CD4-positive, CD25-positive, alpha-beta regulatory T cell (primary cell): Measurements from ENCODE around the gene IFT80. TPM values are rescaled to one million over a fixed set of nuclear protein-coding genes. Genes with fewer than 3 reads are reported as not detected.
"Not testable (repeated sequence)": the region's sequence is repeated elsewhere in the genome, so short reads cannot be mapped to it uniquely, and the experiment has no call there.

Experiments
- ATAC-seq, 2 donors: fragments of 150-1000 bp; cut with Tn5 transposase; one replicate each; pipeline ENCODE4 v1.10.0; 2021; ENCODE audit warnings: low read depth in 2 of 2, moderate number of reproducible peaks in 2 of 2, moderate library complexity in 1 of 2
- DNase-seq, 3 donors: peaks; one replicate each; pipeline versions ENCODE4 v3.0.0 to v3.0.0-alpha.2; 2012 to 2022; ENCODE audit warnings: mixed read lengths in 1 of 3
- H3K27ac ChIP-seq: one replicate; pipeline ENCODE4 v1.7.0; 2013; ENCODE audit warnings: mild to moderate bottlenecking, low read length; ENCODE audit not compliant: insufficient read depth, poor library complexity, severe bottlenecking
- H3K27me3 ChIP-seq: one replicate; pipeline ENCODE4 v1.7.0; 2013; ENCODE audit warnings: low read length; ENCODE audit not compliant: control insufficient read depth, insufficient read depth
- H3K36me3 ChIP-seq: one replicate; pipeline ENCODE4 v1.7.0; 2013; ENCODE audit warnings: mild to moderate bottlenecking, low read length, moderate library complexity; ENCODE audit not compliant: control insufficient read depth, insufficient read depth
- H3K4me1 ChIP-seq: 2 replicates; pipeline ENCODE4 v1.7.0; 2013; ENCODE audit warnings: mild to moderate bottlenecking, low read length; ENCODE audit not compliant: insufficient read depth, control insufficient read depth, poor library complexity, severe bottlenecking
- H3K4me3 ChIP-seq: one replicate; pipeline ENCODE4 v1.7.0; 2013; ENCODE audit warnings: low read depth, mild to moderate bottlenecking, low read length, moderate library complexity
- H3K9me3 ChIP-seq, 2 experiments: 1 replicate in 1 of 2; 2 replicates in 1 of 2; pipeline ENCODE4 v1.7.0; 2013; ENCODE audit warnings: low read length in 2 of 2, mild to moderate bottlenecking in 1 of 2, moderate library complexity in 1 of 2; ENCODE audit not compliant: control insufficient read depth in 2 of 2
- H3K27ac Mint-ChIP-seq, 3 donors: one replicate each; pipeline ENCODE4 v1.8.0; 2020 to 2022; ENCODE audit warnings: mild to moderate bottlenecking in 3 of 3, mixed read lengths in 3 of 3, moderate library complexity in 2 of 3
- H3K27me3 Mint-ChIP-seq: one replicate; pipeline ENCODE4 v1.8.0; 2022; ENCODE audit warnings: mild to moderate bottlenecking, mixed read lengths
- H3K36me3 Mint-ChIP-seq: one replicate; pipeline ENCODE4 v1.8.0; 2020; ENCODE audit warnings: mixed read lengths
- H3K4me1 Mint-ChIP-seq, 4 donors: one replicate each; pipeline ENCODE4 v1.8.0; 2020 to 2022; ENCODE audit warnings: mixed read lengths in 4 of 4, mild to moderate bottlenecking in 1 of 4
- H3K4me3 Mint-ChIP-seq, 4 donors: one replicate each; pipeline ENCODE4 v1.8.0; 2020 to 2022; ENCODE audit warnings: mild to moderate bottlenecking in 4 of 4, mixed read lengths in 4 of 4, moderate library complexity in 3 of 4
- H3K9me3 Mint-ChIP-seq, 7 donors: one replicate each; pipeline ENCODE4 v1.8.0; 2020 to 2022; ENCODE audit warnings: mixed read lengths in 7 of 7, mild to moderate bottlenecking in 3 of 7, moderate library complexity in 2 of 7
- polyA plus RNA-seq, 4 donors: library from polyadenylated mRNA; unstranded; fragments of 300-500 nt; fragmentation: Illumina TruSeq; gene quantifications; one replicate each; pipeline ENCODE4 v1.2.3, GENCODE V29; 2021
- total RNA-seq: library from RNA; stranded (reverse); gene quantifications from one replicate; pipeline ENCODE4 v1.2.3, GENCODE V29; 2022

Gene IFT80
- total and polyA plus RNA-seq, 5 donors from 2014 or later: 3.0 to 35.7 (median 6.3) TPM

DNA sequence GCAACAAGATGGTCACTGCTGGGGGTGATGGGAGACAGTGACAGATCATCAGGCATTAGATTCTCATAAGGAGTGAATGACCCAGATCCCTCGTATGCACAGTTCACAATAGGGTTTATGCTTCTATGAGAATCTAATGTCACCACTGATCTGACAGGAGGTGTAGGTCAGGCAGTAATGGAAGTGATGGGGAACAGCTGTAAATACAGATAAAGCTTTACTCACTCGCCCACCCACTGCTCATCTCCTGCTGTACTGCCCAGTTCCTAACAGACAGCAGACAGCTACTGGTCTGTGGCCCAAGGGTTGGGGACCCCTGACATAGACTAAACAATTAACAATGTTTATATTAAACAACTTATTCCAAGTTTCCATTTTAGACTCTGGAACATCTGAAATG is 25.4 kb downstream of the IFT80 start:
- DNase-seq (no peak), ATAC-seq (no peak)
- Mint-ChIP-seq H3K9me3 (no peaks in the 10 kb centered on the region), H3K27me3 (no peaks in the 10 kb centered on the region), H3K27ac (peak overlapping the region in 1 of 3 donors; percentile 59), H3K4me1 (peaks cover 15 to 18% (median 17%) of the 10 kb centered on the region in 4 donors), H3K36me3 (peaks cover 29% of the 10 kb centered on the region), H3K4me3 (no peak overlapping the region)
- Histone ChIP-seq H3K27ac (no peak overlapping the region), H3K4me1 (peaks cover 8% of the 10 kb centered on the region), H3K36me3 (peaks cover 25% of the 10 kb centered on the region), H3K27me3 (no peaks in the 10 kb centered on the region), H3K9me3 (no peaks in the 10 kb centered on the region), H3K4me3 (no peak overlapping the region)

GRCh38 chr3:160372780-160373179 is 26.2 kb downstream of the IFT80 start:
- ATAC-seq: no peak
- no peaks in the 10 kb centered on the region for H3K9me3 ChIP-seq

DNA sequence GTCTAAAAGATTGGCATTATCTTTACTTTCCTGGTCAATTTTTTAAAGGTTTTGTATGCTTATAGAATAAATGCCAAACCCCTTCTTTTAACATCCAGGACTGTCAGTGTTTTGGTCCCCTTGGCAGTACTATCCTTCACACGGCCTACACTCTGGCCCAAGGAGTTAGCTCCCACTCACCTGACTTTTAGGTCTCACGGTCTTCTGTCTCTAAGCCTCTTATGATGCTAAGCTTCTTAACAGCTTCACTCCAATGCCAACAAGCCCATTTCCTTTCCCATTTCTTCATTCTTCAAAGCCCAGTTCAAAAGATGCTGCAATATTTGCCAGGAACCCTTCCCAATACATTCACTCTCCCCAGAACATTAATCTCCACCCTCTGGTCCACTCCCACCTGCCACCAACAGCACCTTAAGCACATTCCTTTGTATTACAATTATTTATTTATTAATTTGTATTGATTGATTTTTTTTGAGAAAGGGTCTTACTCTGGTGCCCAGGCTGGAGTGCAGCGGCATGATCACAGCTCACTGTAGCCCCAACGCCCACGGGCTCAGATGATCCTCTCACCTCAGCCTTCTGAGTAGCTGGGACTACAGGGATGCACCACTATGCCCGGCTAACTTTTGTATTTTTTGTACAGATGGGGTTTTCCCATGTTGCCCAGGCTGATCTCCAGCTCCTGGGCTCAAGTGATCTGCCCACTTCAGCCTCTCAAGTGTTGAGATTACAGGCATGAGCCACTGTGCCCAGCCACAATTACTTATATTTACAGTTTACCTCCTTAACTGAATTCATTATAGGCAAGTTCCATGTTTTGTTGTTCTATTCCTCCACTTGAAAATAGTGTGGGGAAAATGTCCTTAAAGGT is 27.8 kb downstream of the IFT80 start:
- H3K27ac Mint-ChIP-seq: peak overlapping the region in 2 of 3 donors; percentile 4 to 12

More at GRCh38 chr3:160372780-160373179, 26.2 kb downstream of the IFT80 start:
- DNase-seq: no peak
- peaks cover 25% of the 10 kb centered on the region for H3K36me3 ChIP-seq
- no peak overlapping the region for H3K27ac ChIP-seq
- H3K36me3 Mint-ChIP-seq: peaks cover 29% of the 10 kb centered on the region
- H3K27me3 Mint-ChIP-seq: no peaks in the 10 kb centered on the region
- peaks cover 11% of the 10 kb centered on the region for H3K4me1 ChIP-seq
- H3K4me3 ChIP-seq: no peak overlapping the region
- H3K4me3 Mint-ChIP-seq: no peak overlapping the region
- no peak overlapping the region for H3K27ac Mint-ChIP-seq
- H3K4me1 Mint-ChIP-seq: peaks cover 15 to 23% (median 18%) of the 10 kb centered on the region in 4 donors
- H3K27me3 ChIP-seq: no peaks in the 10 kb centered on the region
- H3K9me3 Mint-ChIP-seq: no peaks in the 10 kb centered on the region

GRCh38 chr3:160369784-160370183 is 29.2 kb downstream of the IFT80 start:
- DNase-seq: peak in 2 of 3 donors; percentile 18 to 38
- peak overlapping the region in 1 of 4 donors; percentile 42 for H3K4me3 Mint-ChIP-seq
- peak in 1 of 2 donors; percentile 25 for ATAC-seq

More for the DNA sequence above, 27.8 kb downstream of the IFT80 start:
- DNase-seq (no peak), ATAC-seq (no peak)
- Histone ChIP-seq H3K27me3 (no peaks in the 10 kb centered on the region), H3K4me1 (peaks cover 11% of the 10 kb centered on the region), H3K36me3 (peaks cover 18% of the 10 kb centered on the region), H3K4me3 (no peak overlapping the region), H3K27ac (no peak overlapping the region), H3K9me3 (no peaks in the 10 kb centered on the region)
- Mint-ChIP-seq H3K27me3 (no peaks in the 10 kb centered on the region), H3K4me1 (peaks cover 14 to 23% (median 20%) of the 10 kb centered on the region in 4 donors), H3K9me3 (no peaks in the 10 kb centered on the region), H3K4me3 (peak overlapping the region in 1 of 4 donors; percentile 3), H3K36me3 (peaks cover 24% of the 10 kb centered on the region)

GRCh38 chr3:160368804-160369203 is 30.2 kb downstream of the IFT80 start:
- no peaks in the 10 kb centered on the region for H3K9me3 ChIP-seq
- H3K4me1 ChIP-seq: peaks cover 11% of the 10 kb centered on the region
- no peaks in the 10 kb centered on the region for H3K27me3 ChIP-seq
- peaks cover 12 to 23% (median 20%) of the 10 kb centered on the region in 4 donors for H3K4me1 Mint-ChIP-seq
- no peak for ATAC-seq
- H3K36me3 ChIP-seq: peaks cover 4% of the 10 kb centered on the region
- no peaks in the 10 kb centered on the region for H3K27me3 Mint-ChIP-seq
- peaks cover 23% of the 10 kb centered on the region for H3K36me3 Mint-ChIP-seq
- no peak overlapping the region for H3K27ac ChIP-seq
- H3K4me3 ChIP-seq: peak overlapping the region; percentile 22
- peak in 2 of 3 donors; percentile 8 to 16 for DNase-seq
- peaks cover 0 to under 1% (median 0%) of the 10 kb centered on the region in 7 donors for H3K9me3 Mint-ChIP-seq
- no peak overlapping the region for H3K27ac Mint-ChIP-seq
- H3K4me3 Mint-ChIP-seq: no peak overlapping the region

More at GRCh38 chr3:160369784-160370183, 29.2 kb downstream of the IFT80 start:
- H3K9me3 Mint-ChIP-seq: no peaks in the 10 kb centered on the region
- Histone ChIP-seq H3K9me3 (no peaks in the 10 kb centered on the region), H3K4me1 (peaks cover 11% of the 10 kb centered on the region), H3K27me3 (no peaks in the 10 kb centered on the region), H3K27ac (no peak overlapping the region), H3K36me3 (peaks cover 9% of the 10 kb centered on the region), H3K4me3 (peak overlapping the region; percentile 49)
- peaks cover 14 to 23% (median 20%) of the 10 kb centered on the region in 4 donors for H3K4me1 Mint-ChIP-seq
- H3K27me3 Mint-ChIP-seq: no peaks in the 10 kb centered on the region
- peak overlapping the region in 1 of 3 donors; percentile 34 for H3K27ac Mint-ChIP-seq
- peaks cover 25% of the 10 kb centered on the region for H3K36me3 Mint-ChIP-seq

GRCh38 chr3:160365869-160366522 is 33.0 kb downstream of the IFT80 start:
- Mint-ChIP-seq H3K27ac (no peak overlapping the region), H3K27me3 (no peaks in the 10 kb centered on the region), H3K4me1 (peaks cover 12 to 24% (median 20%) of the 10 kb centered on the region in 4 donors), H3K4me3 (no peak overlapping the region), H3K9me3 (peaks cover 0 to 1% (median 0%) of the 10 kb centered on the region in 7 donors), H3K36me3 (peaks cover 41% of the 10 kb centered on the region)
- Histone ChIP-seq H3K27me3 (no peaks in the 10 kb centered on the region), H3K9me3 (no peaks in the 10 kb centered on the region), H3K36me3 (peaks cover 2% of the 10 kb centered on the region), H3K4me1 (peaks cover 11% of the 10 kb centered on the region), H3K4me3 (no peak overlapping the region), H3K27ac (no peak overlapping the region)
- ATAC-seq (no peak), DNase-seq (no peak)

- H3K9me3 ChIP-seq, H3K27ac Mint-ChIP-seq, H3K4me3 ChIP-seq, H3K4me3 Mint-ChIP-seq, H3K9me3 Mint-ChIP-seq, H3K27me3 Mint-ChIP-seq, H3K27ac ChIP-seq, DNase-seq, H3K36me3 ChIP-seq, H3K27me3 ChIP-seq, ATAC-seq, H3K4me1 ChIP-seq: not testable (repeated sequence)
- Mint-ChIP-seq H3K36me3 (peaks cover 57% of the 10 kb centered on the region), H3K4me1 (peaks cover 3 to 12% (median 5%) of the 10 kb centered on the region in 4 donors)
Measured at GRCh38 chr3:160362896-160363295, 36.1 kb downstream of the IFT80 start.
